ENCODE results near the gene PTGIR.

DNA sequence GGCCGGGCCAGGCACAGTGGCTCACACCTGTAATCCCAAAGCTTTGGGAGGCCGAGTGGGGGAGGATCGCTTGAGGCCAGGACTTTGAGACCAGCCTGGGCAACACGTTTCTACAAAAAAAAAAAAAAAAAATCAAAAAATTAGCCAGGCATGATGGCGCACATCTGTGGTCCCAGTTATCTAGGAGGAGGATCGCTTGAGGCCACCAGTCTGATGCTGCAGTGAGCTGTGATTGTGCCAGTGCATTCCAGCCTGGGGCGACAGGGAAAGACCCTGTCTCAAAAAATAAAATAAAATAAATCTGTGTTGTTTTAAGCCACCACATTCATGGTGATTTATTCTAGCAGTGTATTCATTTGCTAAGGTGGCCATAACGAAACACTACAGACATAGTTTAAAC is 40.2 kb upstream of the PTGIR start:
- TF ChIP-seq POLR2A (IDR thresholded peaks at IDR 0.05) = no peak
- TF ChIP-seq, protein P1, sequence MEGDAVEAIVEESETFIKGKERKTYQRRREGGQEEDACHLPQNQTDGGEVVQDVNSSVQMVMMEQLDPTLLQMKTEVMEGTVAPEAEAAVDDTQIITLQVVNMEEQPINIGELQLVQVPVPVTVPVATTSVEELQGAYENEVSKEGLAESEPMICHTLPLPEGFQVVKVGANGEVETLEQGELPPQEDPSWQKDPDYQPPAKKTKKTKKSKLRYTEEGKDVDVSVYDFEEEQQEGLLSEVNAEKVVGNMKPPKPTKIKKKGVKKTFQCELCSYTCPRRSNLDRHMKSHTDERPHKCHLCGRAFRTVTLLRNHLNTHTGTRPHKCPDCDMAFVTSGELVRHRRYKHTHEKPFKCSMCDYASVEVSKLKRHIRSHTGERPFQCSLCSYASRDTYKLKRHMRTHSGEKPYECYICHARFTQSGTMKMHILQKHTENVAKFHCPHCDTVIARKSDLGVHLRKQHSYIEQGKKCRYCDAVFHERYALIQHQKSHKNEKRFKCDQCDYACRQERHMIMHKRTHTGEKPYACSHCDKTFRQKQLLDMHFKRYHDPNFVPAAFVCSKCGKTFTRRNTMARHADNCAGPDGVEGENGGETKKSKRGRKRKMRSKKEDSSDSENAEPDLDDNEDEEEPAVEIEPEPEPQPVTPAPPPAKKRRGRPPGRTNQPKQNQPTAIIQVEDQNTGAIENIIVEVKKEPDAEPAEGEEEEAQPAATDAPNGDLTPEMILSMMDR (IDR thresholded peaks at IDR 0.05) = no peak
